Measurements from ENCODE around the gene DENND4B. TPM values are rescaled to one million over a fixed set of nuclear protein-coding genes. Genes with fewer than 3 reads are reported as not detected.
A peak's percentile ranks its signal among the peaks of the same experiment; 100 is the strongest.

The DENND4B gene
- total RNA-seq, 1 experiment from 2014 or later = 7.7 TPM

DNA sequence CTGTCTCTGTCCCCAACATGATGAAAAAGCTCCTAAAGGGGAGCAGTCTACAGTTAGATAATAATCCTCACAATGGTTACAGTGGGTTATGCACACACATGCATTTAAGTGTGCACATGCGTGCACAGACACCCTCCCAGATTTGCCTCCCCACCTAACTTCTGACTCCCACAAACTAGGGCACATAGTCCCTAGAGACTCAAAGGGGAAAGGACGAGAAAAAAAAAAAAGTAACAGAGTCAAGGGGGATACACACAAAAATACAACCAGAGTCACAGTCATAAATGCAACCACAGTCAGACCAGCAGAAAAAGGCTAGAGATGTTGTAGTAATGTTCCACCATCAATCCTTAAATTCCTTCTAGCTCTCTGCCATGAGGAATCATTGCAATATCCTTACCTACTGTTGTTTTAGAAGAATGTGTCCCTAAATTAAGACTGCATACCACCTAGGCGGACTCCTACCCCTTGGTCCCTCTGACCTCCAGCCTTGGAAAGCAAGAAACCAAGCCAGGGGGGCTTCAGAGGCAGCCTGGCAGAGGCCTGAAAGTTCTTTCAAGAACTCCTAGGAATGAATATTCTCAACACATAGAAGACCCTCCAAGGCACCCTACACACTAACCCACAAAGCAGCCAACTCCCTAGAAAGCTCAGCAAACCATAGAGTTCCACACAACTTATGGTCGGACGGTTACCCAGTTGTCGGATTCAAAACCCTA is 10.6 kb upstream of the DENND4B start:
- no peak for DNase-seq (ENCODE audit: low read depth)
- in situ Hi-C loops (cut with HindIII; ENCODE audit: low pct_unique_long_range_greater_than_20kb, low sequenced_read_pairs) = no loop called here

DNA sequence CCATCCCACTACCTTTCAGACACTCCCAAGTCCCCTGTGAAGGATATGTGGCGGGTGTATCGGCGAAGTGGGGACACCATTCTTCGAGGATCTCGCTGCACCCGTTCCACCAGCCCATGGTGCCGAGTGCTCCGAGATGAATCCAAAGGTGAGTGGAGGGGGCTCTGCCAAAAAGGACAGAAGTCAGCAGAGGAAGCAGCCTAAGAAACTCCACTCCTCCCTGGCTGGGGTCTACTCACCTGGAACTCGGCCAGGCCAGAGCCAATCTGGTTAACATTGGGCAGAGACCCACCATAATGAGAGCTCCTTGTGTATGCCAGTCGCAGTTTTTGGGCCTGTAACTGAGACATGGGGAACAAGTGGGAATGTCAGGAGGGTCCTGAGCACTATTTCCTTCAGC is 8.3 kb upstream of the DENND4B start:
- no peak for DNase-seq (ENCODE audit: low read depth)
- in situ Hi-C loops (cut with HindIII; ENCODE audit: low pct_unique_long_range_greater_than_20kb, low sequenced_read_pairs) = no loop called here

- no peak for DNase-seq (ENCODE audit: low read depth)
- in situ Hi-C loops (cut with HindIII; ENCODE audit: low pct_unique_long_range_greater_than_20kb, low sequenced_read_pairs) = no loop called here
Observed at GRCh38 chr1:153953859-153954365, 7.4 kb upstream of the DENND4B start.

DNA sequence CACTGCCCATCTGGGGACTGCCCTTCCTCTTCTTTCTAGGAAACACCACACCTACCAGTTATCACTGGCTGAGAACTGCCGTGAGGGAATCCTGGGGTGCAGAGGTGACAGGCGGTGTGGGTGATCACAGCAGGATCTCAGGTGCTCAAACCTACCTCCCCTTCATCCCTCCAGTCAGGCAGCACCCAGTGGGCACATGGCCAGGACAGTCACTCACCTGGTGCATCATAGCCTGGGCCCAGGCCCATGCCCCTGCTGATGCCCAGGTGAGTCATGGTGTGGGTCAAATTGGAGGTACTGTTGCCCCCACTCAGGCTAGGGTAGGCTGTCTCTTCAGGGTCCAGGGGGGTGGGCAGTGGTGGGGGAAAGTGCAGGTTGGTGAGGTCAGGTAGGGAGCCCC is 5.3 kb upstream of the DENND4B start:
- DNase-seq (ENCODE audit: low read depth) = no peak
- in situ Hi-C loops (cut with HindIII; ENCODE audit: low pct_unique_long_range_greater_than_20kb, low sequenced_read_pairs) = no loop called here

DNA sequence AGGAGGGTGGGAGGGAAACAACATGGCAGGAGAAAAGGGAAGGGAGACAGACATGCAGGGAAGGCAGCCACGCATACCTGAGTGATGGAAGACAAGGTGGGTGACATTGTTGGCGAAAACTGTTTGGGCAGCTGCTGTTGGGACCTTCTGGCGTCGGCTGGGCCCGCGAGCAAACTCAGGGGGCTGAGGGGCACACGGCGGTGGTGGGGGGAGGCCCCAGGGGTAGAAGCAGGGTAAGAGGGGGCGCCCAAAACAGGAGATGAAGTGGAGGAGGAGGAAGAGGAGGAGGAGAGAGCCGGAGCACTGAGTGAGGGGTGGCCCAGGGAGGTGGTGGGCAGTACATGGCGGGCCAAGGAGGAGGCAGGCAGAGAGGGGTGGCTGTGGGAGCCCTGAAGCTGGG is 4.7 kb upstream of the DENND4B start:
- in situ Hi-C loops (cut with HindIII; ENCODE audit: low pct_unique_long_range_greater_than_20kb, low sequenced_read_pairs) = no loop called here
- no peak for DNase-seq (ENCODE audit: low read depth)

DNA sequence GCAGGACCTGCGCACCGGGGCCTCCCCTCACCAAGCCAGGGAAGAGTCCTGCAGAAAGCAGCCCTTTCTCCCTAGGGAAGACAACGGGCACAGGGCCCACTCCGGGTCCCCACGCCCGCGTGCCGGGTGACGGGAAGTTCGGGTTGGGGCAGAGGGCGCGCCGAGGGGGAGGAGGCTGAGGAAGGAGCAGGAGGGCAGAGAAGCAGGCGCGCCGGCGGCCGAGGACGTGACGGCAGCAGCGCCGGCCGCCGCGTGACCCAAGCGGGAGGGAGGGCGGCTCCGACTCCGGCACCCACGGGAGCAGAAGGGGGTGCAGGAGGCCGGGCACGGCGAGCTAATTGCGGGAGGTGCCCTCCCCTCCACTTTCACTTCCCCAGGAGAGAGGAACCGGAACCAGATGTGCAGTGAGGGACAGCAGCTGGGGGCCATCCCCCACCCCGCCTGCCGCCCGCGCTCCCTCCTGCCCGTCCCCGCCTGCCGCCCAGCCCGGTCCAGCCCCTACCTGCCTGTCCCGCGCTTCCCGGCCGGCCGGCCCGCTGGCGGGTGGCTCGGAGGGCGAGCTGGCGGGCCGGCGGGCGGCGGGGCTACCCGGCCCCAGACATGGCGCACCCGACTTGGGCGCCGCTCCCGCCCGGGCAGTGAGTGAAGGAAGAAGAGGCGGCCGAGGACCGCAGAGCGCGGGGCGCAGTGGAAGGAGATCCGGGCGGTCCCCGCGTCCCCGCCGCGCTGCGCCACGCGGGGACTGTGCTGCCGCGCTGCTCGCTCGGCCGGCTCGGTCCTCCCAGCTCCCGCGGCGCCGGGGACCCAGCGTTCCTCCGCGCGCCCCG is 510 bp downstream of the DENND4B start:
- in situ Hi-C loops (cut with HindIII; ENCODE audit: low pct_unique_long_range_greater_than_20kb, low sequenced_read_pairs) = no loop called here
- DNase-seq (ENCODE audit: low read depth) = peak; percentile 83

DNA sequence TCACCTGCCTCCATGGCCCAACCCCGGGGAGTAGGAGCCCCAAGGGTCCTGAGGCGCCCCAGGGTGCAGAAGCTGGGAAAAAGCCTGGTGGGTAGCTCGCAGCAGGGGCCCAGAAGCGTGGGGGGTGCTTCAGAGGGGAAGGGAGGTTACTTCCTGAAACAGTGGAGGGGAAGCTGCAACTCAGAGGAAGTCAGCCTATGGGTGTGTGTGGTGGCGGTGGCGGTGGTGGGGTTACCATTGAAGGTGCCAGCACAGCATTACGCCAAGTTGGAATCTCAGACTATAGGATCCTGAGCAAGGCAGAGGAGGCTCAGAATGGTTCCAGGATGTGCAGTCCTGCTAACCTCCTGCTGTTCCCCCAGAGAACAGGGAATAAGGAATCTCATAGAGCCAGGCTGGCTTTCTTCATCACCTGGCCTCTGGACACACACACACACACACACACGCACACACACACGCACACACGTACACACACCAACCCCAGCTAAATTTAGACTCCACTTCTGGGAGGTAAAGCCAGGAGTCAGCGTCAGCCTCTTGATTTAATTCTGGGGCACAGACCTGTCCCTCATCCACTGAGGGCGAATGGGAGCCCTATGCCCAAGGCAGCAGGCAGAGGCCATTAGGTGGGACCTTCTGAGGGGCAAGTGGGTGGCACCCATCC is 1.3 kb downstream of the DENND4B start:
- in situ Hi-C loops (cut with HindIII; ENCODE audit: low pct_unique_long_range_greater_than_20kb, low sequenced_read_pairs) = no loop called here
- DNase-seq (ENCODE audit: low read depth) = no peak

DNA sequence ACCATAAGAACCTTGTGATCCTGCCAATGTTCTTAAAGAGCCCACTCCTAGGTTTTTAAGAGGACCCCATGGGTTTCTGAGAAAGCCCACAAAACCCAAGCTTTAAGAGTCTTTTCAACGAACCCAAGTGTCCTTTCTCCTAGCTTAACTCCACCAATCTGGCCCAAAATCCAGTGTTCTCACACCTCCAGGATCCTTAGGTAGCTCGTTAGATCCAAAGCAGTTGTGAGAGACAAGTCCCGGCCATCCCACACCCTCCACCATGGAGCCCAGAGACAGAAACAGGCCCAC is 1.7 kb downstream of the DENND4B start:
- in situ Hi-C loops (cut with HindIII; ENCODE audit: low pct_unique_long_range_greater_than_20kb, low sequenced_read_pairs) = no loop called here
- DNase-seq (ENCODE audit: low read depth) = no peak

DNA sequence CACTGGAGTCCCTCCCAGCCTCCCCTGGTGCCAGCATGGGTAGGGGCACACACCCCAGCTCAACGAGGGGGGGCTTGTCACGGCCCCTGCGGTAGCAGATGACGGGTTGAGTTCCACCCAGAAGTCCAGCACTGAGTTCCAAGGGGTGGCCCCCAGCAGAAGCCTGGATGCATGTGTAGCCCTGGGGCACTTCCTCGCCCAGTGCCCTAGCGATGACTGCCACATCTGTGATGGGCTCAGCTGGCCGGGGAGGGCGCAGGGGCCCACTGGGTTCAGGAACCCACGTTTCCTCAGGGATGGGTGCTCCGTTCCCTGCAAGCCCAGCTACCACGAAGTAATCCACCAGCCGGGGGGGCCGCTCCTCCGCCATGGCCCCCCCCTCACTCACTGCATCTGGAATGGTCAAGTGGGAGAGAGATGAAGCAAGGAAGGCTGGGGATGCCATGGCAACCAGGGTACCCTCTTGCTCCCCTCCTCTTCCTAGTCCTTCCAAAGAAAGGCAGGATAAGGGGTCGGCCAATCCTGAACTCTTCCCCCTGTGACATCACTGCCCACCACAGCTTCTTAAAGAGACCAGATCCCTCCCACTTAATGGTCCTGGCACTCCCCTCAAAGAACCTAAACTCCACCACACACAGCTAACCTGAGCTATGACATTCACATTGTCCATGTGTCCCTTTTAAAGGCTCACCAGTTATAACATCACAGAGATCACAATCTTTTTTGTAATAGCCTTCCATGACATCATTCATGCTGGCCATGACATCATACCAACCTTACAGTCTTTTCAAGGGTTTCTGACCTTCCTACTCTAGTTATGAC is 2.3 kb downstream of the DENND4B start:
- in situ Hi-C loops (cut with HindIII; ENCODE audit: low pct_unique_long_range_greater_than_20kb, low sequenced_read_pairs) = no loop called here
- no peak for DNase-seq (ENCODE audit: low read depth)

DNA sequence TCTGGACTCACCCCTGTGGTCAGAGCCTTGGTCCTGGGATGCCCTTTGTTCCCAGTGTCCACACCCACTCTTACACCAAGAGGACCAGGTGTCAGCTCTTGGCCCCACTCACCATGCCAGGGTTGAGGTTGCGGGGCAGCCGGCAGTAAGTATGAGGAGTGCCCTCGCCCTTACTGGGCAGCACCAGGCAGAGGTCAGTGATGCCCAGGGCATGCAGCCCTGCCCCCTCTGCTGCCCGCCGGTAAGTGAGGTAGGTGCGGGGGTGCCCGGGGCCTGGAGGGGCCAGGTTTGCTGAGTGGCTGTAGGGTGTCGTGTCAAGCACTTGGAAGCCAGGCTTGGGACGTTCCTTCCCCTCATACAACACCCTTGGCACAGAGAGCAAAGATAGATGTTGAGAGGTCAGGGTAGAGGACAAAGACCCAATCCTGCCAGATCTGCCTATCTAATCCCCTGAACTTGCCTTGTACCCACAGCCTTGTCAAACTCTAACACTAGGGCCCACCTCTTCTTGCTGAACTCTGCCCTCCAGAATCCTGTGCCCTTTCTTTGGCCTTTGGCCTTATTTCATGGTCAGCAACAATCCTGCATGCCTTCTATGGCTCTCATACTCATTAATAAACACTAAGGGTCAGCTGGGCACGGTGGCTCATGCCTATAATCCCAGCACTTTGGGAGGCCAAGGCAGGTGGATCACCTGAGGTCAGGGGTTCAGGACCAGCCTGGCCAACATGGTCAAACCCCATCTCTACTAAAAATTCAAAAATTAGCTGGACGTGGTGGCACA is 3.6 kb downstream of the DENND4B start:
- DNase-seq (ENCODE audit: low read depth) = no peak
- in situ Hi-C loops (cut with HindIII; ENCODE audit: low pct_unique_long_range_greater_than_20kb, low sequenced_read_pairs) = no loop called here

DNA sequence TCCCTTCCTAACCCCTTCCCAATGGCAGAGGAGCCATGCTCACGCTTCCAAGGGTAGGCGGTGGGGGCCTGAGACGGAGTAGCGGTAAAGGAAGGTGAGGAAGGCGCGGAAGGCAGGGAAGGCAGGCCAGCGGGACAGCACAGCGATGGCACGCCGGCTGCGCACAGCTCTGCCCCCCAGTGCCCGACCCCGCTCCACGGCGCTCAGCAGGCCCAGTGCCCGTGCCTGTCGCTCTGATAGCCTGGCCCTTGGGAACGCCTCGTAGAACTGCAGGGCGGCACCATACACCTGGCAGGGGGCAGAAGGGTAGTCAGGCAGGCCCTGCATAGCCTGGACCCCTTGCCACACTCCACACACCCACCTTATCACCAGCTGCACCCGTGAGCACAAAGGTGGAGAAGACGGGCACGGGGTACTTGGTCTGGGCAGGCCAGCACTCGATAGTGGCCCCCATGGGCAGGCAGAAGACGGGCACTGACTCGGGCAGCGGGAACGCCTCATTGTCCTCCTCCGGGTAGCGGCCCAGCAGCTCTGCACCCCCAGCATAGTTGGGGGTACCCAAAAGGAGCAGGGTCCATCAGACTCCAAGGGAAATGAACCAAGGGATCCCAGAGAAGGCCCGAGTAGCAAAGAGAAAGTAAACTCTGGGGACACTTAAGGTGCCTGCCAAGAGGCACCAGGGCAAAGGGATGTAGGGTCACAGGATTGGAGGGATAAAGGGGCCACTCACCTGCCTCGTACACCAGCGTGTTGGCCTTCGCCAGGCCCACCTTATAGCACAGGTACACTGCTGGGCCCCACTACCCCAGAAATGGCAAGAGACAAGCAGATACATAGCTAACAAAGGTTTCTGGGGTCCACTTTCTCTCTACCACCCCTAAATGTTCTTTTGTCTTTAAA is 4.4 kb downstream of the DENND4B start:
- DNase-seq (ENCODE audit: low read depth) = no peak
- in situ Hi-C loops (cut with HindIII; ENCODE audit: low pct_unique_long_range_greater_than_20kb, low sequenced_read_pairs) = no loop called here

- in situ Hi-C loops (cut with HindIII; ENCODE audit: low pct_unique_long_range_greater_than_20kb, low sequenced_read_pairs) = no loop called here
- no peak for DNase-seq (ENCODE audit: low read depth)
Observed at GRCh38 chr1:153940756-153941155, 5.8 kb downstream of the DENND4B start.

DNA sequence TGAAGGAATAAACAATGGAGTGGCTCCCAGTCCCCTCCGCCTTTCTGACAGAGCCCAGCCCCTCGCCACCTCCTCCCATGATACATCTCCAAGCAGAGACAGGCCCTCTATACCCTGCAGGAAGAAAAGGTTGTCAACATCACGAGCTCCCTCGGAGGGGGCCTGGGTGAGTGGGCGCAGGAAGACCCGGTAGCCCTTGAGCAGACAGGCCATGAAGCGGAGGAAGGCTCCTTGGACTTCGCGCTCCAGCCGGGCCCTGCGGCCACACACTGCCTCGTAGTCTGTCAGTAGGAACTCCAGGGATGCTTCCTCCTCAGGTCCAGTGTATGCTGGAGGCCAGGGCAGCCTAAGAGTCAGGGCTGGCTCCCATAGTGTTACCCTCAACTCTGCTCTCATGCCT is 7.0 kb downstream of the DENND4B start:
- in situ Hi-C loops (cut with HindIII; ENCODE audit: low pct_unique_long_range_greater_than_20kb, low sequenced_read_pairs) = no loop called here
- DNase-seq (ENCODE audit: low read depth) = no peak

DNA sequence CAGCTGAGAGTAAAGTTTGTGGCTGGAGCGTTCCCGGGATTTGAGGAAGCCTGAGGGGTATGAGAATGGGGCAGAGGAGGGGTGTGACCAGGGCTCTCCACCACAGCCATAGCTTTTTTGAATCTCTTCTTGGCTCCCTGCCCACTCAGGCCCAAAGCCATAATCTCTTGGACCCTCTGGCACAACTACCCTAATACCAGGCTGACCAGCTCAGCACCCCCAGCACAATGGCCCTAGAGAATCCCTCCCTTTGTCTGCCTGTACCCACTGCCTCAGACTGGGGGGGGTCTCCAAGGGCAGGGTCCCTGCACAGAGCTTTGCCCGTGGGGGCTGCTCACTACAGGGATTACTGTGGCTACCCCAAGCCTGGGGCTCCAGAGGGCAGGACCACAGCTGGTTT is 7.5 kb downstream of the DENND4B start:
- no peak for DNase-seq (ENCODE audit: low read depth)
- in situ Hi-C loops (cut with HindIII; ENCODE audit: low pct_unique_long_range_greater_than_20kb, low sequenced_read_pairs) = no loop called here

DNA sequence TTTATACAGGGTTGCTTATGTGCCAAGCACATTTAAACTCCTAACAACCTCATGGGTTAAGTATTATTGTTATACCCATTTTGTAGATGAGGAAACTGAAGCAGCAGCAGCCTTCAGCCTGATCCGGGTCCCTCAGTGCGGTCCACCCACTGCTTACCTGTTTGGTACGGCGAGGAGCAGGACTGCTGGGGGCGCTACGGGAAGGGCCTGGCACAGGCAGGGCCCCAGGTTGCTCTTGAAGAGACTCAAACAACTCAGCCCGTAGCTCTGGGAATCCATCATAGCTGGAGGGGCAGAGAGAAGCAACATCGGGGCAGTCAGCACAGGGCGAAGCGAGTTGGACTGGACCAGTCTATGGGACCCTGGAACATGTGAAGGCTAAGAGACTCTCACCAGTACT is 9.2 kb downstream of the DENND4B start:
- in situ Hi-C loops (cut with HindIII; ENCODE audit: low pct_unique_long_range_greater_than_20kb, low sequenced_read_pairs) = no loop called here

GRCh38 chr1:153936011-153936802 is 10.3 kb downstream of the DENND4B start:
- no peak for DNase-seq (ENCODE audit: low read depth)
- in situ Hi-C loops (cut with HindIII; ENCODE audit: low pct_unique_long_range_greater_than_20kb, low sequenced_read_pairs) = no loop called here

More for the DNA sequence above, 9.2 kb downstream of the DENND4B start:
- DNase-seq (ENCODE audit: low read depth) = no peak

All from Caki2 (cell line).